DMS114 treated with DMSO at 0.1 percent for 48 hours (cell line): ENCODE measurements around the gene TTC33.
"Not testable (repeated sequence)": the region's sequence is repeated elsewhere in the genome, so short reads cannot be mapped to it uniquely, and the experiment has no call there.

ENCODE experiments used
- DNase-seq: peaks from one replicate; lab custom pipeline; 2025; ENCODE audit not compliant: unreplicated experiment; lab: John Stamatoyannopoulos, UW

TTC33 gene

GRCh38 chr5:40572937-40573336 is 182.8 kb downstream of the TTC33 start:
- DNase-seq: no peak

- no peak for DNase-seq
Observed at GRCh38 chr5:40572391-40572790, 183.4 kb downstream of the TTC33 start.

- DNase-seq: no peak
Observed at GRCh38 chr5:40571729-40572128, 184.0 kb downstream of the TTC33 start.

- DNase-seq: no peak
Observed at GRCh38 chr5:40570408-40571129, 185.2 kb downstream of the TTC33 start.

- no peak for DNase-seq
Observed at GRCh38 chr5:40569546-40570270, 186.1 kb downstream of the TTC33 start.

- DNase-seq: no peak
Observed at GRCh38 chr5:40568548-40568947, 187.2 kb downstream of the TTC33 start.

GRCh38 chr5:40563173-40563572 is 192.6 kb downstream of the TTC33 start:
- DNase-seq: not testable (repeated sequence)

- DNase-seq: no peak
Observed at GRCh38 chr5:40560474-40561110, 195.2 kb downstream of the TTC33 start.

- no peak for DNase-seq
Observed at GRCh38 chr5:40559306-40559705, 196.5 kb downstream of the TTC33 start.

- no peak for DNase-seq
Observed at GRCh38 chr5:40557501-40557900, 198.3 kb downstream of the TTC33 start.

GRCh38 chr5:40556811-40557210 is 198.9 kb downstream of the TTC33 start:
- no peak for DNase-seq

- no peak for DNase-seq
Observed at GRCh38 chr5:40555886-40556285, 199.9 kb downstream of the TTC33 start.

GRCh38 chr5:40554813-40555212 is 200.9 kb downstream of the TTC33 start:
- no peak for DNase-seq

- DNase-seq: no peak
Observed at GRCh38 chr5:40554054-40554453, 201.7 kb downstream of the TTC33 start.

GRCh38 chr5:40552981-40553380 is 202.8 kb downstream of the TTC33 start:
- DNase-seq: no peak

- DNase-seq: no peak
Observed at GRCh38 chr5:40551496-40552491, 204.0 kb downstream of the TTC33 start.

GRCh38 chr5:40550481-40550880 is 205.3 kb downstream of the TTC33 start:
- DNase-seq: no peak

- DNase-seq: no peak
Observed at GRCh38 chr5:40549616-40550015, 206.1 kb downstream of the TTC33 start.

GRCh38 chr5:40547994-40548575 is 207.7 kb downstream of the TTC33 start:
- no peak for DNase-seq

GRCh38 chr5:40547557-40547956 is 208.2 kb downstream of the TTC33 start:
- DNase-seq: no peak

GRCh38 chr5:40540301-40540700 is 215.5 kb downstream of the TTC33 start:
- DNase-seq: no peak
